OCI-LY1 (cell line): ENCODE measurements around the gene SCAF11.

Experiments used
- EZH2 ChIP-seq: fragments of 200-600 bp; sonication (generic), shearing (Covaris generic); IDR thresholded peaks from 2 replicates; pipeline ENCODE4 v1.8.0; 2017; ENCODE audit warnings: borderline replicate concordance, mixed run types, mild to moderate bottlenecking, antibody characterized with exemption, low read length, moderate library complexity, mixed read lengths
- TF ChIP-seq, protein P1 (sequence below): fragments of 200-600 bp; sonication (generic), shearing (Covaris generic); IDR thresholded peaks from 2 replicates; pipeline ENCODE4 v1.5.1; 2017; ENCODE audit warnings: mild to moderate bottlenecking, antibody characterized with exemption, low read length, moderate library complexity, mixed read lengths

DNA sequence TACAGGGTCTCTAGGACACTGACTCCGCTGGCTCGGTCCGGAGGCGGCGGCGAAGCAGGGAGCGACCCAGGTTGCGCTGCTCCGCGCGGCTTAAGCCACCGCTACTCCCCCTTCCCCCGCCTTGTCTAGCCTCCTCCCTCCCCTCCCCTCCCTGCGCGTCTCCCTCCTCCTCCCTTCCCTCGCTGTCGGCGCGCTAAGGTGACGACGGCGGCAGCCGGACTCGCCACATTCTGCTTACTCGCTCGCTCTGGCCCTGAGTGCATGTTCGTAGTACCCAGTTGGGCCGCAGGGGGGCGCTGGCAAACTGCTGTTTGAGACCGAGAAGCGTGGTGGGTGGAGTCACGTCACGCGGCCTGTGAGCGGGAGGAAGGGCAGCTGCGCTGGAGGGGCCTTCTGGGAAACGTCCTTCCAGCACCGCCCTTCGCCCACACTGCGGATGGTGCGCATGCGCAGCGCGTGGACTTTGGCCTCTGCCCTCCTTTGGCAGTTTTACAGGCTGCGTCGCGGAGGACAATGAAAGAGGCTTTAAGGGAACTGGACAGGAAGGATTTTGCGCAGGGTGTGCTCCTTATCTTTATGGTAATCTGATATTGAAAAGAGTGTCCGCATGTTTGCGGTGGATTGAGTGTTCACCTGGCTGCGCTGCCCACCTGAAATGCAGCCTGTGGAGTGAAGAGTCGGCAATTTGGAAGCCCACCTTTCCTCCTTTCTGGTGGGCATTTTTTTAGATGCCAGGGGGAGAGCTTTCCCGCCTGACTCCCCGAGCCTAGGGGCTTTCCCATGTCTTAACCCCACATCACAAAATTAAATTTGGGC lies at the start of gene SCAF11:
- TF ChIP-seq EZH2: no peak
- TF ChIP-seq, protein P1, sequence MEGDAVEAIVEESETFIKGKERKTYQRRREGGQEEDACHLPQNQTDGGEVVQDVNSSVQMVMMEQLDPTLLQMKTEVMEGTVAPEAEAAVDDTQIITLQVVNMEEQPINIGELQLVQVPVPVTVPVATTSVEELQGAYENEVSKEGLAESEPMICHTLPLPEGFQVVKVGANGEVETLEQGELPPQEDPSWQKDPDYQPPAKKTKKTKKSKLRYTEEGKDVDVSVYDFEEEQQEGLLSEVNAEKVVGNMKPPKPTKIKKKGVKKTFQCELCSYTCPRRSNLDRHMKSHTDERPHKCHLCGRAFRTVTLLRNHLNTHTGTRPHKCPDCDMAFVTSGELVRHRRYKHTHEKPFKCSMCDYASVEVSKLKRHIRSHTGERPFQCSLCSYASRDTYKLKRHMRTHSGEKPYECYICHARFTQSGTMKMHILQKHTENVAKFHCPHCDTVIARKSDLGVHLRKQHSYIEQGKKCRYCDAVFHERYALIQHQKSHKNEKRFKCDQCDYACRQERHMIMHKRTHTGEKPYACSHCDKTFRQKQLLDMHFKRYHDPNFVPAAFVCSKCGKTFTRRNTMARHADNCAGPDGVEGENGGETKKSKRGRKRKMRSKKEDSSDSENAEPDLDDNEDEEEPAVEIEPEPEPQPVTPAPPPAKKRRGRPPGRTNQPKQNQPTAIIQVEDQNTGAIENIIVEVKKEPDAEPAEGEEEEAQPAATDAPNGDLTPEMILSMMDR: peak; percentile 94
